GM18861 (cell line): ENCODE data around the gene DNAJA4.

Experiments
- ATAC-seq: cut with Tn5 transposase; IDR thresholded peaks from one replicate; pipeline ENCODE4 v1.9.1; 2021; ENCODE audit not compliant: unreplicated experiment

DNAJA4 gene

GRCh38 chr15:78264304-78265136 is at the start of gene DNAJA4:
Gene DNAJA4 (plus strand): TSS chr15:78264562. CDS start chr15:78264764, 202 bp downstream.
- no peak for ATAC-seq

- no peak for ATAC-seq
These were observed 47.9 kb upstream of the DNAJA4 start for GRCh38 chr15:78216276-78217104.

GRCh38 chr15:78220713-78221112 is 43.6 kb upstream of the DNAJA4 start:
- no peak for ATAC-seq

GRCh38 chr15:78222745-78223395 is 41.5 kb upstream of the DNAJA4 start:
- no peak for ATAC-seq

- no peak for ATAC-seq
These were observed 40.9 kb upstream of the DNAJA4 start for GRCh38 chr15:78223396-78224022.

- ATAC-seq: no peak
These were observed 40.3 kb upstream of the DNAJA4 start for GRCh38 chr15:78224023-78224411.

GRCh38 chr15:78225783-78226541 is 38.4 kb upstream of the DNAJA4 start:
- peak; percentile 51 for ATAC-seq

GRCh38 chr15:78228356-78228996 is 35.9 kb upstream of the DNAJA4 start:
- ATAC-seq: no peak

GRCh38 chr15:78229431-78230406 is 34.6 kb upstream of the DNAJA4 start:
- ATAC-seq: no peak

GRCh38 chr15:78232951-78233350 is 31.4 kb upstream of the DNAJA4 start:
- no peak for ATAC-seq

GRCh38 chr15:78233496-78233895 is 30.9 kb upstream of the DNAJA4 start:
- no peak for ATAC-seq

- no peak for ATAC-seq
These were observed 29.8 kb upstream of the DNAJA4 start, which contains the start of gene ACSBG1 for GRCh38 chr15:78234515-78235040. Gene ACSBG1 (minus strand): TSS chr15:78234565. CDS start chr15:78234501, 64 bp downstream.

GRCh38 chr15:78236491-78236890 is 27.9 kb upstream of the DNAJA4 start:
- ATAC-seq: no peak

- ATAC-seq: no peak
These were observed 27.2 kb upstream of the DNAJA4 start for GRCh38 chr15:78237146-78237545.

- no peak for ATAC-seq
These were observed 24.6 kb upstream of the DNAJA4 start for GRCh38 chr15:78239811-78240210.

GRCh38 chr15:78241017-78241416 is 23.3 kb upstream of the DNAJA4 start:
- no peak for ATAC-seq

- ATAC-seq: no peak
These were observed 22.2 kb upstream of the DNAJA4 start for GRCh38 chr15:78242128-78242527.

- ATAC-seq: no peak
These were observed 21.3 kb upstream of the DNAJA4 start for GRCh38 chr15:78243058-78243457.
